Adipocyte (in vitro differentiated cells): ENCODE data around the gene ANGPTL8.

ENCODE experiments used
- DNase-seq: peaks from one replicate; pipeline ENCODE4 v3.0.0-alpha.2; 2015; ENCODE audit warnings: low read depth
- H3K27me3 ChIP-seq: replicated peaks from 2 replicates; pipeline ENCODE4 v1.7.0; 2013; ENCODE audit warnings: mild to moderate bottlenecking, low read length, moderate library complexity; ENCODE audit not compliant: control insufficient read depth, insufficient read depth
- H3K36me3 ChIP-seq: 2 replicates; pipeline ENCODE4 v1.7.0; 2013; ENCODE audit warnings: low read length, mild to moderate bottlenecking, moderate library complexity; ENCODE audit not compliant: control insufficient read depth, insufficient read depth, severe bottlenecking
- H3K4me1 ChIP-seq: 2 replicates; pipeline ENCODE4 v1.7.0; 2013; ENCODE audit warnings: mild to moderate bottlenecking, low read length, moderate library complexity; ENCODE audit not compliant: control insufficient read depth, insufficient read depth
- H3K4me3 ChIP-seq: 2 replicates; pipeline ENCODE4 v1.7.0; 2013; ENCODE audit warnings: mild to moderate bottlenecking, low read length, moderate library complexity
- H3K9ac ChIP-seq: 2 replicates; pipeline ENCODE4 v1.7.0; 2013; ENCODE audit warnings: mild to moderate bottlenecking, low read length, moderate library complexity
- H3K9me3 ChIP-seq: 2 replicates; pipeline ENCODE4 v1.7.0; 2013; ENCODE audit warnings: mild to moderate bottlenecking, low read length, moderate library complexity; ENCODE audit not compliant: control insufficient read depth

ANGPTL8 gene

GRCh38 chr19:11226716-11227166 lies 12.7 kb upstream of the ANGPTL8 start:
- no peak overlapping the region for H3K4me3 ChIP-seq
- peaks cover 2% of the 10 kb centered on the region for H3K9me3 ChIP-seq
- peaks cover 14% of the 10 kb centered on the region for H3K36me3 ChIP-seq
- H3K4me1 ChIP-seq = peaks cover 29% of the 10 kb centered on the region
- DNase-seq = no peak
- no peaks in the 10 kb centered on the region for H3K27me3 ChIP-seq
- H3K9ac ChIP-seq = no peak overlapping the region

- H3K4me3 ChIP-seq = no peak overlapping the region
- peaks cover 30% of the 10 kb centered on the region for H3K4me1 ChIP-seq
- peaks cover 13% of the 10 kb centered on the region for H3K36me3 ChIP-seq
- no peaks in the 10 kb centered on the region for H3K9me3 ChIP-seq
- no peaks in the 10 kb centered on the region for H3K27me3 ChIP-seq
- DNase-seq = no peak
- H3K9ac ChIP-seq = no peak overlapping the region
These were observed 12.1 kb upstream of the ANGPTL8 start for GRCh38 chr19:11227195-11227886.

GRCh38 chr19:11230621-11231386 lies 8.6 kb upstream of the ANGPTL8 start:
- Histone ChIP-seq H3K4me1 (peaks cover 21% of the 10 kb centered on the region), H3K9ac (peak overlapping the region; percentile 27), H3K36me3 (peaks cover 12% of the 10 kb centered on the region), H3K4me3 (no peak overlapping the region), H3K9me3 (no peaks in the 10 kb centered on the region), H3K27me3 (no peaks in the 10 kb centered on the region)
- DNase-seq = no peak

GRCh38 chr19:11232555-11232954 lies 6.9 kb upstream of the ANGPTL8 start:
- no peaks in the 10 kb centered on the region for H3K27me3 ChIP-seq
- H3K9me3 ChIP-seq = no peaks in the 10 kb centered on the region
- DNase-seq = no peak
- peaks cover 12% of the 10 kb centered on the region for H3K36me3 ChIP-seq
- H3K9ac ChIP-seq = no peak overlapping the region
- no peak overlapping the region for H3K4me3 ChIP-seq
- peaks cover 20% of the 10 kb centered on the region for H3K4me1 ChIP-seq

- DNase-seq = no peak
- H3K36me3 ChIP-seq = peaks cover 12% of the 10 kb centered on the region
- peak overlapping the region; percentile 55 for H3K9ac ChIP-seq
These were observed 6.3 kb upstream of the ANGPTL8 start for GRCh38 chr19:11233073-11233472.

GRCh38 chr19:11234486-11235075 lies 4.8 kb upstream of the ANGPTL8 start:
- DNase-seq = no peak
- H3K9me3 ChIP-seq = no peaks in the 10 kb centered on the region
- no peaks in the 10 kb centered on the region for H3K27me3 ChIP-seq
- H3K4me1 ChIP-seq = peaks cover 24% of the 10 kb centered on the region
- no peak overlapping the region for H3K9ac ChIP-seq
- peaks cover 14% of the 10 kb centered on the region for H3K36me3 ChIP-seq
- H3K4me3 ChIP-seq = no peak overlapping the region

More at GRCh38 chr19:11233073-11233472, 6.3 kb upstream of the ANGPTL8 start:
- Histone ChIP-seq H3K4me1 (peaks cover 20% of the 10 kb centered on the region), H3K9me3 (no peaks in the 10 kb centered on the region), H3K4me3 (no peak overlapping the region), H3K27me3 (no peaks in the 10 kb centered on the region)

- no peaks in the 10 kb centered on the region for H3K27me3 ChIP-seq
- DNase-seq = no peak
- no peaks in the 10 kb centered on the region for H3K9me3 ChIP-seq
- peaks cover 14% of the 10 kb centered on the region for H3K4me1 ChIP-seq
- peaks cover 19% of the 10 kb centered on the region for H3K36me3 ChIP-seq
- H3K9ac ChIP-seq = no peak overlapping the region
- no peak overlapping the region for H3K4me3 ChIP-seq
These were observed 2.8 kb upstream of the ANGPTL8 start for GRCh38 chr19:11236324-11237301.

- Histone ChIP-seq H3K4me3 (no peak overlapping the region), H3K9me3 (no peaks in the 10 kb centered on the region), H3K36me3 (peaks cover 16% of the 10 kb centered on the region), H3K9ac (no peak overlapping the region), H3K4me1 (peaks cover 12% of the 10 kb centered on the region), H3K27me3 (no peaks in the 10 kb centered on the region)
- DNase-seq = no peak
These were observed 2.1 kb upstream of the ANGPTL8 start for GRCh38 chr19:11237321-11237720.

- Histone ChIP-seq H3K27me3 (no peaks in the 10 kb centered on the region), H3K4me3 (no peak overlapping the region), H3K36me3 (peaks cover 15% of the 10 kb centered on the region), H3K9me3 (no peaks in the 10 kb centered on the region), H3K4me1 (peaks cover 10% of the 10 kb centered on the region), H3K9ac (no peak overlapping the region)
- no peak for DNase-seq
These were observed 1.4 kb upstream of the ANGPTL8 start for GRCh38 chr19:11238041-11238440.

GRCh38 chr19:11238781-11239376 lies 540 bp upstream of the ANGPTL8 start:
- Histone ChIP-seq H3K27me3 (no peaks in the 10 kb centered on the region), H3K4me3 (no peak overlapping the region), H3K9ac (no peak overlapping the region), H3K4me1 (peaks cover 5% of the 10 kb centered on the region), H3K36me3 (peaks cover 15% of the 10 kb centered on the region), H3K9me3 (no peaks in the 10 kb centered on the region)
- no peak for DNase-seq
